HEK293 (cell line): ENCODE results near the gene RNF224.
A peak's percentile ranks its signal among the peaks of the same experiment; 100 is the strongest.

Experiments used
- CTCF ChIA-PET: fragments of 350-600 bp; formaldehyde crosslinking; extraction: SDS; loops from one replicate; lab custom pipeline; 2021; ENCODE audit warnings: antibody characterized with exemption; lab: Yijun Ruan, JAX
- POLR2A ChIA-PET: fragments of 300-600 bp; formaldehyde crosslinking; extraction: SDS; loops from one replicate; lab custom pipeline; 2020; ENCODE audit warnings: antibody characterized with exemption, inconsistent platforms; lab: Yijun Ruan, JAX
- H3K27ac ChIP-seq: fragments of 200-500 bp; sonication (Bioruptor generic); 2 replicates; pipeline ENCODE4 v1.5.1; 2014; ENCODE audit warnings: low read depth, low read length, control low read depth, inconsistent platforms; ENCODE audit errors: extremely low read depth
- H3K36me3 ChIP-seq, 2 experiments: fragments of 200-500 bp in 1 of 2; sonication (Bioruptor generic) in 1 of 2; 1 replicate in 1 of 2; 2 replicates in 1 of 2; pipeline ENCODE4 v1.5.1; 2014 to 2017; ENCODE audit warnings: inconsistent platforms in 2 of 2, low read length in 2 of 2; ENCODE audit not compliant: control insufficient read depth in 2 of 2, insufficient read depth in 1 of 2
- H3K4me1 ChIP-seq: fragments of 200-500 bp; sonication (Bioruptor generic); 2 replicates; pipeline ENCODE4 v1.5.1; 2014; ENCODE audit warnings: mild to moderate bottlenecking, low read length, inconsistent platforms; ENCODE audit not compliant: control insufficient read depth, insufficient read depth
- H3K4me3 ChIP-seq: 2 replicates; pipeline ENCODE4 v1.5.1; 2011; ENCODE audit warnings: low read depth, mild to moderate bottlenecking, control low read depth, low read length, moderate library complexity
- H3K9me3 ChIP-seq: fragments of 200-500 bp; sonication (Bioruptor generic); 2 replicates; pipeline ENCODE4 v1.5.1; 2014; ENCODE audit warnings: low read depth, low read length, inconsistent platforms; ENCODE audit not compliant: control insufficient read depth, insufficient read depth
- KLF1 ChIP-seq: fragments of 450-650 bp; formaldehyde crosslinking; IDR thresholded peaks from 2 replicates; pipeline ENCODE4 v1.5.1; 2016; ENCODE audit warnings: missing biosample characterization, missing genetic modification characterization
- MEIS1 ChIP-seq: sonication (generic); formaldehyde crosslinking; IDR thresholded peaks from 2 replicates; pipeline ENCODE4 v1.8.1; 2022; ENCODE audit warnings: missing genetic modification reagents, mild to moderate bottlenecking, borderline replicate concordance
- PRDM1 ChIP-seq: fragments of 450-650 bp; formaldehyde crosslinking; IDR thresholded peaks from 2 replicates; pipeline ENCODE4; 2016; ENCODE audit warnings: missing biosample characterization, missing genetic modification characterization
- REPIN1 ChIP-seq: fragments of 450-650 bp; formaldehyde crosslinking; IDR thresholded peaks from 2 replicates; pipeline ENCODE4 v1.5.1; 2017; ENCODE audit warnings: missing biosample characterization, missing genetic modification characterization, low read depth
- TRIM28 ChIP-seq: IDR thresholded peaks from 2 replicates; pipeline ENCODE4 v1.6.1; 2011; ENCODE audit warnings: low read length, control low read depth, borderline replicate concordance
- ZFP37 ChIP-seq: fragments of 450-650 bp; formaldehyde crosslinking; IDR thresholded peaks from 2 replicates; pipeline ENCODE4 v1.5.1; 2016; ENCODE audit warnings: missing biosample characterization, missing genetic modification characterization
- ZIC2 ChIP-seq: fragments of 450-650 bp; formaldehyde crosslinking; IDR thresholded peaks from 2 replicates; pipeline ENCODE4 v1.5.1; 2016; ENCODE audit warnings: missing biosample characterization, missing genetic modification characterization
- ZNF112 ChIP-seq: fragments of 450-650 bp; formaldehyde crosslinking; IDR thresholded peaks from 2 replicates; pipeline ENCODE4 v1.5.0; 2017; ENCODE audit warnings: missing biosample characterization, missing genetic modification characterization
- ZNF138 ChIP-seq: fragments of 450-650 bp; formaldehyde crosslinking; IDR thresholded peaks from 2 replicates; pipeline ENCODE4 v1.5.1; 2016; ENCODE audit warnings: missing biosample characterization, missing genetic modification characterization, borderline replicate concordance
- ZNF169 ChIP-seq: fragments of 450-650 bp; formaldehyde crosslinking; IDR thresholded peaks from 2 replicates; pipeline ENCODE4 v1.5.1; 2016; ENCODE audit warnings: missing biosample characterization, missing genetic modification characterization
- ZNF239 ChIP-seq: fragments of 450-650 bp; formaldehyde crosslinking; IDR thresholded peaks from 2 replicates; pipeline ENCODE4 v1.5.1; 2016; ENCODE audit warnings: missing biosample characterization, missing genetic modification characterization
- ZNF423 ChIP-seq: fragments of 450-650 bp; formaldehyde crosslinking; IDR thresholded peaks from 2 replicates; pipeline ENCODE4 v1.5.1; 2016; ENCODE audit warnings: missing biosample characterization, missing genetic modification characterization
- ZNF549 ChIP-seq: fragments of 450-650 bp; IDR thresholded peaks from 2 replicates; pipeline ENCODE4 v1.5.1; 2018; ENCODE audit warnings: missing biosample characterization, missing genetic modification characterization, mild to moderate bottlenecking, inconsistent platforms, moderate library complexity
- ZNF629 ChIP-seq: fragments of 450-650 bp; formaldehyde crosslinking; IDR thresholded peaks from 2 replicates; pipeline ENCODE4 v1.5.1; 2017; ENCODE audit warnings: missing biosample characterization, missing genetic modification characterization
- ZNF792 ChIP-seq: fragments of 450-650 bp; formaldehyde crosslinking; IDR thresholded peaks from 2 replicates; pipeline ENCODE4 v1.5.1; 2016; ENCODE audit warnings: missing biosample characterization, missing genetic modification characterization
- ZNF837 ChIP-seq: fragments of 450-650 bp; formaldehyde crosslinking; IDR thresholded peaks from 2 replicates; pipeline ENCODE4 v1.5.1; 2016; ENCODE audit warnings: missing biosample characterization, missing genetic modification characterization
- TF ChIP-seq, protein P1 (sequence below): fragments of 450-650 bp; formaldehyde crosslinking; IDR thresholded peaks from 2 replicates; pipeline ENCODE4 v1.5.0; 2017; ENCODE audit warnings: missing biosample characterization, missing genetic modification characterization, borderline replicate concordance
- TF ChIP-seq, protein P2 (sequence below): fragments of 450-650 bp; formaldehyde crosslinking; IDR thresholded peaks from 2 replicates; pipeline ENCODE4 v1.5.1; 2017; ENCODE audit warnings: missing biosample characterization, missing genetic modification characterization
- TF ChIP-seq, protein P3 (sequence below): IDR thresholded peaks from 2 replicates; pipeline ENCODE4 v1.6.1; 2011; ENCODE audit warnings: mild to moderate bottlenecking, low read depth, low read length, borderline replicate concordance

The RNF224 gene

GRCh38 chr9:137266585-137267453 is 39.5 kb downstream of the RNF224 start:
- ChIA-PET CTCF (interaction anchor here (0.8 to 2.2 kb wide), 7 partner anchors 11 to 220 kb away, joined by 3 to 17 read pairs (median 5); a partner anchor contains a TSS), POLR2A (interaction anchor here (0.6 to 10.1 kb wide), 5 partner anchors 10 to 25 kb away, joined by 3 to 103 read pairs (median 3); partner anchors contain the start of genes STPG3 and TUBB4B)
- H3K9me3 ChIP-seq, result no peaks in the 10 kb centered on the region
- H3K4me1 ChIP-seq, result no peaks in the 10 kb centered on the region
- peaks cover 0 to 60% of the 10 kb centered on the region in 2 experiments; a peak in 2 of 3 replicates for H3K36me3 ChIP-seq
- TF ChIP-seq ZNF112, result no peak
- peak; percentile 73 for TF ChIP-seq KLF1 (tag by site-specific recombination)
- no peak overlapping the region for H3K27ac ChIP-seq
- H3K4me3 ChIP-seq, result no peak overlapping the region

DNA sequence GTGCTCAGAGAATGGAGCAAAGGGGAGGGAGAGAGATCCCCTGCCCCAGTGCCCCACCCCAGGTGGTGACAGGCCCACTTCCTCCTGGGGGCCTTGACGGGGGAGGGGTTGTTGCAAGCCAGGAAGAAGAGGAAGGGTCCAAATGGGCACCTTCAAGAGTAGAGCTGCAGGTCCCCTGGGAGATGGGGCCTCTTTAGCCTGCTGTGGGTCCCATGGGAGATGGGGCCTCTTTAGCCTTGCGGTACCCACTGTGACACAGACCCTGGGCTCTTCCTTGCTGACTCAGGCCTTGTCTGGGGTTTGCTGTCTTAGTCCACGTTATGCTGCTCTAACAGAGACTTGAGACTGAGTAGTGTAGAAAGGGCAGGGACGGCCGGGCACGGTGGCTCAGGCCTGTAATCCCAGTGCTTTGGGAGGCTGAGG is 40.6 kb downstream of the RNF224 start:
- H3K36me3 ChIP-seq, result peaks cover 0 to 68% of the 10 kb centered on the region in 2 experiments; a peak in 2 of 3 replicates
- POLR2A ChIA-PET, result interaction anchor here (2.1 to 10.1 kb wide), 2 partner anchors 11 to 26 kb away, joined by 9 to 103 read pairs; partner anchors contain the start of gene TUBB4B
- no peak overlapping the region for H3K4me3 ChIP-seq
- H3K9me3 ChIP-seq, result no peaks in the 10 kb centered on the region
- CTCF ChIA-PET, result interaction anchor here (0.5 to 2.1 kb wide), 4 partner anchors 12 to 221 kb away, joined by 3 to 11 read pairs (median 3); no protein-coding TSS in a partner anchor
- no peaks in the 10 kb centered on the region for H3K4me1 ChIP-seq
- TF ChIP-seq ZNF837 (tag by site-specific recombination) (no peak), REPIN1 (tag by site-specific recombination) (no peak), MEIS1 (CRISPR knock-in tag) (no peak), ZNF138 (tag by site-specific recombination) (no peak), ZNF169 (no peak), PRDM1 (tag by site-specific recombination) (peak; percentile 0; the same call in 1 of the 2 replicates), ZIC2 (peak; percentile 31), ZNF239 (tag by site-specific recombination) (no peak), ZFP37 (tag by site-specific recombination) (no peak), TRIM28 (no peak), ZNF549 (tag by site-specific recombination) (no peak), ZNF792 (tag by site-specific recombination) (no peak), ZNF629 (tag by site-specific recombination) (no peak), ZNF423 (tag by site-specific recombination) (no peak)
- TF ChIP-seq, protein P1, sequence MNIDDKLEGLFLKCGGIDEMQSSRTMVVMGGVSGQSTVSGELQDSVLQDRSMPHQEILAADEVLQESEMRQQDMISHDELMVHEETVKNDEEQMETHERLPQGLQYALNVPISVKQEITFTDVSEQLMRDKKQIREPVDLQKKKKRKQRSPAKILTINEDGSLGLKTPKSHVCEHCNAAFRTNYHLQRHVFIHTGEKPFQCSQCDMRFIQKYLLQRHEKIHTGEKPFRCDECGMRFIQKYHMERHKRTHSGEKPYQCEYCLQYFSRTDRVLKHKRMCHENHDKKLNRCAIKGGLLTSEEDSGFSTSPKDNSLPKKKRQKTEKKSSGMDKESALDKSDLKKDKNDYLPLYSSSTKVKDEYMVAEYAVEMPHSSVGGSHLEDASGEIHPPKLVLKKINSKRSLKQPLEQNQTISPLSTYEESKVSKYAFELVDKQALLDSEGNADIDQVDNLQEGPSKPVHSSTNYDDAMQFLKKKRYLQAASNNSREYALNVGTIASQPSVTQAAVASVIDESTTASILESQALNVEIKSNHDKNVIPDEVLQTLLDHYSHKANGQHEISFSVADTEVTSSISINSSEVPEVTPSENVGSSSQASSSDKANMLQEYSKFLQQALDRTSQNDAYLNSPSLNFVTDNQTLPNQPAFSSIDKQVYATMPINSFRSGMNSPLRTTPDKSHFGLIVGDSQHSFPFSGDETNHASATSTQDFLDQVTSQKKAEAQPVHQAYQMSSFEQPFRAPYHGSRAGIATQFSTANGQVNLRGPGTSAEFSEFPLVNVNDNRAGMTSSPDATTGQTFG (tag by site-specific recombination), result no peak
- TF ChIP-seq, protein P2, sequence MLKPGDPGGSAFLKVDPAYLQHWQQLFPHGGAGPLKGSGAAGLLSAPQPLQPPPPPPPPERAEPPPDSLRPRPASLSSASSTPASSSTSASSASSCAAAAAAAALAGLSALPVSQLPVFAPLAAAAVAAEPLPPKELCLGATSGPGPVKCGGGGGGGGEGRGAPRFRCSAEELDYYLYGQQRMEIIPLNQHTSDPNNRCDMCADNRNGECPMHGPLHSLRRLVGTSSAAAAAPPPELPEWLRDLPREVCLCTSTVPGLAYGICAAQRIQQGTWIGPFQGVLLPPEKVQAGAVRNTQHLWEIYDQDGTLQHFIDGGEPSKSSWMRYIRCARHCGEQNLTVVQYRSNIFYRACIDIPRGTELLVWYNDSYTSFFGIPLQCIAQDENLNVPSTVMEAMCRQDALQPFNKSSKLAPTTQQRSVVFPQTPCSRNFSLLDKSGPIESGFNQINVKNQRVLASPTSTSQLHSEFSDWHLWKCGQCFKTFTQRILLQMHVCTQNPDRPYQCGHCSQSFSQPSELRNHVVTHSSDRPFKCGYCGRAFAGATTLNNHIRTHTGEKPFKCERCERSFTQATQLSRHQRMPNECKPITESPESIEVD (tag by site-specific recombination), result no peak
- TF ChIP-seq, protein P3, sequence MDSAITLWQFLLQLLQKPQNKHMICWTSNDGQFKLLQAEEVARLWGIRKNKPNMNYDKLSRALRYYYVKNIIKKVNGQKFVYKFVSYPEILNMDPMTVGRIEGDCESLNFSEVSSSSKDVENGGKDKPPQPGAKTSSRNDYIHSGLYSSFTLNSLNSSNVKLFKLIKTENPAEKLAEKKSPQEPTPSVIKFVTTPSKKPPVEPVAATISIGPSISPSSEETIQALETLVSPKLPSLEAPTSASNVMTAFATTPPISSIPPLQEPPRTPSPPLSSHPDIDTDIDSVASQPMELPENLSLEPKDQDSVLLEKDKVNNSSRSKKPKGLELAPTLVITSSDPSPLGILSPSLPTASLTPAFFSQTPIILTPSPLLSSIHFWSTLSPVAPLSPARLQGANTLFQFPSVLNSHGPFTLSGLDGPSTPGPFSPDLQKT, result no peak
- H3K27ac ChIP-seq, result no peak overlapping the region
